KMS-11 (cell line): ENCODE results near the gene STK4.

Experiments
- H2AFZ ChIP-seq: fragments of 200-600 bp; sonication (generic); 2 replicates; pipeline ENCODE4 v1.6.1; 2016; ENCODE audit warnings: antibody characterized with exemption, mixed run types, low read depth
- H3K27ac ChIP-seq: fragments of 200-600 bp; sonication (generic); 2 replicates; pipeline ENCODE4 v1.6.1; 2016; ENCODE audit warnings: mild to moderate bottlenecking, mixed run types
- H3K27me3 ChIP-seq: fragments of 200-600 bp; sonication (generic); 2 replicates; pipeline ENCODE4 v1.6.1; 2017; ENCODE audit warnings: mild to moderate bottlenecking, low read depth, mixed run types, moderate library complexity; ENCODE audit not compliant: insufficient read depth
- H3K36me3 ChIP-seq: fragments of 200-600 bp; sonication (generic); 2 replicates; pipeline ENCODE4 v1.6.1; 2017; ENCODE audit warnings: mild to moderate bottlenecking, mixed run types; ENCODE audit not compliant: insufficient read depth
- H3K4me1 ChIP-seq: fragments of 200-600 bp; sonication (generic); 2 replicates; pipeline ENCODE4 v1.6.1; 2016; ENCODE audit warnings: mild to moderate bottlenecking, low read depth, mixed run types; ENCODE audit not compliant: poor library complexity, severe bottlenecking
- H3K4me2 ChIP-seq: fragments of 200-600 bp; sonication (generic); 2 replicates; pipeline ENCODE4 v1.7.0; 2016; ENCODE audit warnings: mild to moderate bottlenecking, mixed run types
- H3K4me3 ChIP-seq: fragments of 200-600 bp; sonication (generic); IDR thresholded peaks from 2 replicates; pipeline ENCODE4 v1.6.1; 2017; ENCODE audit warnings: low read depth, low read length, mixed read lengths; ENCODE audit not compliant: insufficient read depth
- H3K79me2 ChIP-seq: fragments of 200-600 bp; sonication (generic); 2 replicates; pipeline ENCODE4 v1.6.1; 2016; ENCODE audit warnings: low read depth, mixed run types; ENCODE audit not compliant: insufficient read depth
- H3K9ac ChIP-seq: fragments of 200-600 bp; sonication (generic); 2 replicates; pipeline ENCODE4 v1.6.1; 2016; ENCODE audit warnings: mild to moderate bottlenecking, mixed run types
- H4K20me1 ChIP-seq: fragments of 200-600 bp; sonication (generic); 2 replicates; pipeline ENCODE4 v1.6.1; 2016; ENCODE audit warnings: mild to moderate bottlenecking, mixed run types; ENCODE audit not compliant: insufficient read depth
- CTCF ChIP-seq: fragments of 200-600 bp; sonication (generic); conservative IDR thresholded peaks from 2 replicates; pipeline ENCODE4 v1.6.1; 2017; ENCODE audit warnings: low read depth, mild to moderate bottlenecking, antibody characterized with exemption, low read length, moderate library complexity, mixed read lengths

The STK4 gene

GRCh38 chr20:45098103-45098773, 131.9 kb downstream of the STK4 start:
- Histone ChIP-seq H4K20me1 (no peaks in the 10 kb centered on the region), H2AFZ (no peak overlapping the region), H3K4me1 (peaks cover 13% of the 10 kb centered on the region), H3K27ac (no peak overlapping the region), H3K27me3 (no peaks in the 10 kb centered on the region), H3K36me3 (no peaks in the 10 kb centered on the region), H3K4me3 (no peak overlapping the region), H3K79me2 (no peaks in the 10 kb centered on the region), H3K4me2 (no peak overlapping the region), H3K9ac (no peak overlapping the region)
- no peak for TF ChIP-seq CTCF

- no peaks in the 10 kb centered on the region for H3K36me3 ChIP-seq
- H3K27me3 ChIP-seq, result no peaks in the 10 kb centered on the region
- no peak within 1 kb of the TSS; the same call in 1 of the 2 replicates for H3K4me2 ChIP-seq
- TF ChIP-seq CTCF, result no peak
- H3K79me2 ChIP-seq, result no peaks in the 10 kb centered on the region
- H3K27ac ChIP-seq, result no peak within 1 kb of the TSS
- H3K4me1 ChIP-seq, result peaks cover 3% of the 10 kb centered on the region
- no peak within 1 kb of the TSS for H3K4me3 ChIP-seq
- no peaks in the 10 kb centered on the region for H4K20me1 ChIP-seq
- no peak within 1 kb of the TSS for H2AFZ ChIP-seq
- H3K9ac ChIP-seq, result no peak within 1 kb of the TSS
Observed at GRCh38 chr20:45100563-45101245, 134.4 kb downstream of the STK4 start, which contains the start of gene KCNS1. KCNS1 (minus strand) TSS chr20:45101127; CDS start chr20:45099236, 1,891 bp downstream.

- H3K4me2 ChIP-seq, result no peak overlapping the region; the same call in 1 of the 2 replicates
- H3K27me3 ChIP-seq, result no peaks in the 10 kb centered on the region
- no peak overlapping the region for H3K4me3 ChIP-seq
- no peak for TF ChIP-seq CTCF
- H3K9ac ChIP-seq, result no peak overlapping the region
- H3K27ac ChIP-seq, result no peak overlapping the region
- H4K20me1 ChIP-seq, result no peaks in the 10 kb centered on the region
- no peak overlapping the region for H2AFZ ChIP-seq
- no peaks in the 10 kb centered on the region for H3K36me3 ChIP-seq
- no peaks in the 10 kb centered on the region for H3K79me2 ChIP-seq
- no peaks in the 10 kb centered on the region for H3K4me1 ChIP-seq
Observed at GRCh38 chr20:45101333-45101850, 135.1 kb downstream of the STK4 start.

GRCh38 chr20:45103072-45103471, 136.8 kb downstream of the STK4 start:
- no peak for TF ChIP-seq CTCF
- no peaks in the 10 kb centered on the region for H4K20me1 ChIP-seq
- H3K4me1 ChIP-seq, result no peaks in the 10 kb centered on the region
- H3K27me3 ChIP-seq, result no peaks in the 10 kb centered on the region
- no peak overlapping the region for H3K4me3 ChIP-seq
- no peaks in the 10 kb centered on the region for H3K36me3 ChIP-seq
- H2AFZ ChIP-seq, result no peak overlapping the region
- H3K9ac ChIP-seq, result no peak overlapping the region
- H3K4me2 ChIP-seq, result no peak overlapping the region
- no peaks in the 10 kb centered on the region for H3K79me2 ChIP-seq
- H3K27ac ChIP-seq, result no peak overlapping the region
